ENCODE measurements around the gene ATP10D. TPM values are rescaled to one million over a fixed set of nuclear protein-coding genes. Genes with fewer than 3 reads are reported as not detected.

ATP10D gene
- total RNA-seq (ENCODE audit: unreplicated experiment) = 12.9 TPM
- long read RNA-seq, partial matches to known transcripts = 1 of 1 reads
- long read RNA-seq, other reads (novel, unspliced or antisense) = 0 of 1 reads

- H3K9me3 Mint-ChIP-seq (ENCODE audit: unreplicated experiment) = peaks cover 8% of the 10 kb centered on the region
- H3K27me3 Mint-ChIP-seq (ENCODE audit: unreplicated experiment) = peaks cover 4% of the 10 kb centered on the region
- TF ChIP-seq, protein P1, sequence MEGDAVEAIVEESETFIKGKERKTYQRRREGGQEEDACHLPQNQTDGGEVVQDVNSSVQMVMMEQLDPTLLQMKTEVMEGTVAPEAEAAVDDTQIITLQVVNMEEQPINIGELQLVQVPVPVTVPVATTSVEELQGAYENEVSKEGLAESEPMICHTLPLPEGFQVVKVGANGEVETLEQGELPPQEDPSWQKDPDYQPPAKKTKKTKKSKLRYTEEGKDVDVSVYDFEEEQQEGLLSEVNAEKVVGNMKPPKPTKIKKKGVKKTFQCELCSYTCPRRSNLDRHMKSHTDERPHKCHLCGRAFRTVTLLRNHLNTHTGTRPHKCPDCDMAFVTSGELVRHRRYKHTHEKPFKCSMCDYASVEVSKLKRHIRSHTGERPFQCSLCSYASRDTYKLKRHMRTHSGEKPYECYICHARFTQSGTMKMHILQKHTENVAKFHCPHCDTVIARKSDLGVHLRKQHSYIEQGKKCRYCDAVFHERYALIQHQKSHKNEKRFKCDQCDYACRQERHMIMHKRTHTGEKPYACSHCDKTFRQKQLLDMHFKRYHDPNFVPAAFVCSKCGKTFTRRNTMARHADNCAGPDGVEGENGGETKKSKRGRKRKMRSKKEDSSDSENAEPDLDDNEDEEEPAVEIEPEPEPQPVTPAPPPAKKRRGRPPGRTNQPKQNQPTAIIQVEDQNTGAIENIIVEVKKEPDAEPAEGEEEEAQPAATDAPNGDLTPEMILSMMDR (IDR thresholded peaks at IDR 0.05; ENCODE audit: partially characterized antibody, unreplicated experiment) = no peak
- DNase-seq = peak; percentile 98
- H3K36me3 Mint-ChIP-seq (ENCODE audit: unreplicated experiment) = no peaks in the 10 kb centered on the region
- peak within 1 kb of the TSS; percentile 98 for H3K4me3 Mint-ChIP-seq (ENCODE audit: unreplicated experiment)
- peaks cover 8% of the 10 kb centered on the region for H3K4me1 Mint-ChIP-seq (ENCODE audit: low read depth, unreplicated experiment)
- peak within 1 kb of the TSS; percentile 97 for H3K27ac Mint-ChIP-seq (ENCODE audit: unreplicated experiment)
Measured at GRCh38 chr4:47485047-47485692, at the start of gene ATP10D. ATP10D (plus strand) TSS chr4:47485275; CDS start chr4:47512541, 27,266 bp downstream.

DNA sequence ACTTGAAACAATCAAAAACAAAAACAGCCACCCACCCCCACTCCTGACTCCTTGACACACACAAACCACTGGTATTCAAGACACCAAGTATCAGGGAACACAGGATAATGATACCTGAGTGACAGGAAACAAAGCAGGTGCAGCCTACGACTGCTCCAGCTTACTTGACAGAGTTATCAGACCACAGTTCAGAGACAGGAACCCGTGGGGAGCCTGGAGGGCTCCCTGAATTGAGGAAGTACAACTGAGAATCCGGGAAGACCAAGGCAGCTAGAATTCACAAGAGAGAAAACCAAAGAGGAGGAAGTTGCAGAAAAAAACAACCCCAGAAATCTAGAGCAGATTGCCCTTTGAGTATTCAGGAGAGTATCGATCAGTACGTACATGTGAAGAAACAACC is 42.1 kb upstream of the ATP10D start:
- Mint-ChIP-seq H3K36me3 (ENCODE audit: unreplicated experiment) (no peaks in the 10 kb centered on the region), H3K4me3 (ENCODE audit: unreplicated experiment) (no peak overlapping the region), H3K27ac (ENCODE audit: unreplicated experiment) (no peak overlapping the region), H3K27me3 (ENCODE audit: unreplicated experiment) (no peaks in the 10 kb centered on the region), H3K4me1 (ENCODE audit: low read depth, unreplicated experiment) (no peaks in the 10 kb centered on the region), H3K9me3 (ENCODE audit: unreplicated experiment) (no peaks in the 10 kb centered on the region)
- DNase-seq = no peak
- TF ChIP-seq, protein P1 (IDR thresholded peaks at IDR 0.05; ENCODE audit: partially characterized antibody, unreplicated experiment) = no peak

GRCh38 chr4:47444031-47444430 is 41.0 kb upstream of the ATP10D start:
- no peak for DNase-seq
- no peaks in the 10 kb centered on the region for H3K27me3 Mint-ChIP-seq (ENCODE audit: unreplicated experiment)
- no peak overlapping the region for H3K27ac Mint-ChIP-seq (ENCODE audit: unreplicated experiment)
- TF ChIP-seq, protein P1 (IDR thresholded peaks at IDR 0.05; ENCODE audit: partially characterized antibody, unreplicated experiment) = no peak
- no peaks in the 10 kb centered on the region for H3K36me3 Mint-ChIP-seq (ENCODE audit: unreplicated experiment)
- no peaks in the 10 kb centered on the region for H3K4me1 Mint-ChIP-seq (ENCODE audit: low read depth, unreplicated experiment)
- no peak overlapping the region for H3K4me3 Mint-ChIP-seq (ENCODE audit: unreplicated experiment)
- no peaks in the 10 kb centered on the region for H3K9me3 Mint-ChIP-seq (ENCODE audit: unreplicated experiment)

DNA sequence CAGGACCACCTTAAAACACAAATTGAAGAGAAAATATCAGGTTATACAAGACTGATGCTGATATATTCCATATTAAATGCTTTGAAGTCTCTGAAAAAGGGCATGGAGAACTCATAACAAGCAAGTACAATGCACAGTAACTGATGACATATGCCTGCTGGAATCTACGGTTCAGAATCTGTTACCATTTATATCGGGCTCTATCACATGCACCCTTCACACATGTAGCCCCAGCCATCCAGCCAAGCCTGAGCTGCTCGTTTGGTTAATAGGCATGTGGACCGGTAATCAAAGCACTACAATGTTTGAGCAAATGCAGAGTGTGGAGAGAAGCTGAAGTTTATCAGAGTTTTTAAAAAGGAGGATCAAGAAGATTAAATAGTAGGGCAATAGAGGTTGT is 33.4 kb upstream of the ATP10D start:
- no peak overlapping the region for H3K27ac Mint-ChIP-seq (ENCODE audit: unreplicated experiment)
- no peaks in the 10 kb centered on the region for H3K36me3 Mint-ChIP-seq (ENCODE audit: unreplicated experiment)
- H3K4me1 Mint-ChIP-seq (ENCODE audit: low read depth, unreplicated experiment) = no peaks in the 10 kb centered on the region
- TF ChIP-seq, protein P1 (IDR thresholded peaks at IDR 0.05; ENCODE audit: partially characterized antibody, unreplicated experiment) = no peak
- DNase-seq = no peak
- no peaks in the 10 kb centered on the region for H3K27me3 Mint-ChIP-seq (ENCODE audit: unreplicated experiment)
- no peaks in the 10 kb centered on the region for H3K9me3 Mint-ChIP-seq (ENCODE audit: unreplicated experiment)
- no peak overlapping the region for H3K4me3 Mint-ChIP-seq (ENCODE audit: unreplicated experiment)

DNA sequence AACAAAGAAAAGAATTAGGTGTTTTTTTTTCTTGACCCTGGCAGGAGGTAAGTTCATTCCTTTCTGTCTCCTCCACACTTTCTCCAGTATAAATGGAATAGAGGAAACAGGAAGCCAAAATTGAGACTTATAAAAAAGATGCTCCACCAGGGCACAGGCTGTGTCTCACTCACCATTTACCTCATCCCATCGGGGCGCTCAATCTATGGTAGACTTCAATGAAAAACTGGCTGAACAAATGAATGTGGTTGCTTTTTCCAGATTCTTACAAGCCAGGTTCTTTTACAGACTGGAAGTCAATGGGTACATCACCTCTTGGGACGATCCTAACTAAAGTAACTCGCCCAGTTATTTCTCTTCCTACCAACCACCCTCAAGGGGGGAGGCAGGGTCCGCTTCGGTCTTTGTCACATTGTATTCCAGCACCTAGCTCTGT is 22.3 kb upstream of the ATP10D start:
- Mint-ChIP-seq H3K27me3 (ENCODE audit: unreplicated experiment) (no peaks in the 10 kb centered on the region), H3K27ac (ENCODE audit: unreplicated experiment) (peak overlapping the region; percentile 81)
- TF ChIP-seq, protein P1 (IDR thresholded peaks at IDR 0.05; ENCODE audit: partially characterized antibody, unreplicated experiment) = no peak

More for the DNA sequence above, 22.3 kb upstream of the ATP10D start:
- Mint-ChIP-seq H3K4me3 (ENCODE audit: unreplicated experiment) (peak overlapping the region; percentile 84), H3K9me3 (ENCODE audit: unreplicated experiment) (no peaks in the 10 kb centered on the region), H3K4me1 (ENCODE audit: low read depth, unreplicated experiment) (no peaks in the 10 kb centered on the region), H3K36me3 (ENCODE audit: unreplicated experiment) (no peaks in the 10 kb centered on the region)
- DNase-seq = no peak
